IMR-90 (cell line): ENCODE data around the gene CCDC77. TPM values are rescaled to one million over a fixed set of nuclear protein-coding genes. Genes with fewer than 3 reads are reported as not detected.

Experiments
- ATAC-seq: fragments of 200-7000 bp; cut with Tn5 transposase; 2 replicates; pipeline ENCODE4 v1.9.1; 2020; ENCODE audit warnings: low read depth, mild to moderate bottlenecking, moderate library complexity
- BruUV-seq: library from RNA; stranded (reverse); fragments of 400-500 nt; replicated peaks from 2 replicates; lab custom pipeline; 2021; lab: Mats Ljungman, UMichigan
- CTCF ChIA-PET: fragments of 300-600 bp; formaldehyde crosslinking; extraction: SDS; loops from one replicate; lab custom pipeline; 2021; ENCODE audit warnings: antibody characterized with exemption; lab: Yijun Ruan, JAX
- POLR2A ChIA-PET: fragments of 300-600 bp; sonication (Branson Sonifier 250); formaldehyde crosslinking; loops from one replicate; lab custom pipeline; 2022; ENCODE audit warnings: antibody characterized with exemption; ENCODE audit not compliant: unreplicated experiment; lab: Charles Lee
- DNase-seq: peaks from one replicate; pipeline ENCODE4 v3.0.0; 2013
- H2AFZ ChIP-seq: replicated peaks from 2 replicates; pipeline ENCODE3; 2013; ENCODE audit warnings: low read length, mild to moderate bottlenecking; ENCODE audit not compliant: poor library complexity
- H2AK5ac ChIP-seq: 2 replicates; pipeline ENCODE4 v1.6.1; 2013; ENCODE audit warnings: low read depth, low read length, inconsistent platforms
- H2AK9ac ChIP-seq: replicated peaks from 2 replicates; pipeline ENCODE3; 2013; ENCODE audit warnings: mild to moderate bottlenecking, low read depth, low read length, moderate library complexity; ENCODE audit not compliant: poor library complexity
- H2BK120ac ChIP-seq: 2 replicates; pipeline ENCODE4 v1.6.1; 2013; ENCODE audit warnings: low read depth, low read length, inconsistent platforms
- H2BK15ac ChIP-seq: 3 replicates; pipeline ENCODE4 v1.6.1; 2013; ENCODE audit warnings: low read depth, low read length, inconsistent platforms
- H2BK20ac ChIP-seq: 2 replicates; pipeline ENCODE4 v1.6.1; 2013; ENCODE audit warnings: low read depth, mild to moderate bottlenecking, inconsistent platforms, low read length, moderate library complexity
- H2BK5ac ChIP-seq: 2 replicates; pipeline ENCODE4 v1.6.1; 2013; ENCODE audit warnings: mild to moderate bottlenecking, low read depth, low read length, inconsistent platforms; ENCODE audit not compliant: poor library complexity, severe bottlenecking
- H3K14ac ChIP-seq: replicated peaks from 2 replicates; pipeline ENCODE4 v1.6.1; 2013; ENCODE audit warnings: low read depth, low read length, inconsistent platforms
- H3K18ac ChIP-seq: 2 replicates; pipeline ENCODE4 v1.6.1; 2013; ENCODE audit warnings: low read depth, low read length, control low read depth
- H3K23ac ChIP-seq: 2 replicates; pipeline ENCODE4 v1.6.1; 2013; ENCODE audit warnings: low read depth, low read length, inconsistent platforms
- H3K27ac ChIP-seq: 2 replicates; pipeline ENCODE4 v1.5.1; 2013; ENCODE audit warnings: mild to moderate bottlenecking, control low read depth, low read length; ENCODE audit not compliant: insufficient read depth
- H3K27me3 ChIP-seq: 2 replicates; pipeline ENCODE4 v1.6.1; 2013; ENCODE audit warnings: low read length; ENCODE audit not compliant: control insufficient read depth, insufficient read depth
- H3K36me3 ChIP-seq: 2 replicates; pipeline ENCODE4 v1.6.1; 2013; ENCODE audit warnings: low read length, mixed read lengths; ENCODE audit not compliant: control insufficient read depth, insufficient read depth
- H3K4ac ChIP-seq: 2 replicates; pipeline ENCODE4 v1.6.1; 2013; ENCODE audit warnings: low read depth, low read length, inconsistent platforms
- H3K4me1 ChIP-seq: 2 replicates; pipeline ENCODE4 v1.6.1; 2013; ENCODE audit warnings: low read length, mixed read lengths; ENCODE audit not compliant: control insufficient read depth, insufficient read depth
- H3K4me2 ChIP-seq: 2 replicates; pipeline ENCODE4 v1.6.1; 2013; ENCODE audit warnings: low read depth, mild to moderate bottlenecking, control low read depth, low read length, moderate library complexity
- H3K4me3 ChIP-seq: 2 replicates; pipeline ENCODE4 v1.5.1; 2013; ENCODE audit warnings: low read depth, mild to moderate bottlenecking, control low read depth, low read length, moderate library complexity; ENCODE audit not compliant: insufficient read depth
- H3K56ac ChIP-seq: 2 replicates; pipeline ENCODE4 v1.6.1; 2013; ENCODE audit warnings: low read length, inconsistent platforms; ENCODE audit not compliant: insufficient read depth; ENCODE audit errors: extremely low read depth
- H3K79me1 ChIP-seq, 2 experiments: 2 replicates each; pipeline ENCODE4 v1.6.1; 2013; ENCODE audit warnings: low read length in 2 of 2, inconsistent platforms in 1 of 2, low read depth in 1 of 2
- H3K9ac ChIP-seq: 2 replicates; pipeline ENCODE4 v1.6.1; 2013; ENCODE audit warnings: low read depth, low read length, control low read depth
- H3K9me1 ChIP-seq: 2 replicates; pipeline ENCODE4 v1.6.1; 2013; ENCODE audit warnings: low read length, inconsistent platforms; ENCODE audit not compliant: insufficient read depth
- H3K9me3 ChIP-seq: 2 replicates; pipeline ENCODE4 v1.6.1; 2013; ENCODE audit warnings: low read length; ENCODE audit not compliant: control insufficient read depth, insufficient read depth
- H4K20me1 ChIP-seq: 2 replicates; pipeline ENCODE4 v1.6.1; 2013; ENCODE audit warnings: low read length, inconsistent platforms; ENCODE audit not compliant: insufficient read depth
- H4K5ac ChIP-seq: 2 replicates; pipeline ENCODE4 v1.6.1; 2013; ENCODE audit warnings: mild to moderate bottlenecking, low read depth, low read length, control low read depth
- H4K8ac ChIP-seq, 2 experiments: 2 replicates each; pipeline ENCODE4 v1.6.1; 2013; ENCODE audit warnings: low read depth in 2 of 2, low read length in 2 of 2, control low read depth in 1 of 2, inconsistent platforms in 1 of 2
- H4K91ac ChIP-seq: 2 replicates; pipeline ENCODE4 v1.6.1; 2013; ENCODE audit warnings: low read depth, low read length, inconsistent platforms; ENCODE audit not compliant: insufficient read depth
- BHLHE40 ChIP-seq: fragments of 150-350 bp; IDR thresholded peaks from 2 replicates; pipeline ENCODE4 v1.6.1; 2016; ENCODE audit warnings: mild to moderate bottlenecking, low read depth, low read length
- CHD1 ChIP-seq: IDR thresholded peaks from 2 replicates; pipeline ENCODE4 v1.6.1; 2012; ENCODE audit warnings: low read depth, low read length, improper control_type of control experiment
- ELK1 ChIP-seq: fragments of 150-350 bp; IDR thresholded peaks from 2 replicates; pipeline ENCODE4 v1.6.1; 2016; ENCODE audit warnings: low read depth, mild to moderate bottlenecking, low read length, moderate library complexity, borderline replicate concordance
- FOS ChIP-seq: fragments of 150-350 bp; IDR thresholded peaks from 2 replicates; pipeline ENCODE4 v1.6.1; 2016; ENCODE audit warnings: low read depth, low read length
- MAZ ChIP-seq: IDR thresholded peaks from 2 replicates; pipeline ENCODE4 v1.6.1; 2012; ENCODE audit warnings: low read depth, mild to moderate bottlenecking, low read length, improper control_type of control experiment, moderate library complexity, borderline replicate concordance
- MXI1 ChIP-seq: IDR thresholded peaks from 2 replicates; pipeline ENCODE4 v1.6.1; 2012; ENCODE audit warnings: low read depth, mild to moderate bottlenecking, low read length, moderate library complexity, borderline replicate concordance
- NFE2L2 ChIP-seq: fragments of 150-350 bp; IDR thresholded peaks from 2 replicates; pipeline ENCODE4 v1.6.1; 2016; ENCODE audit warnings: low read depth, mild to moderate bottlenecking, low read length
- POLR2A ChIP-seq: IDR thresholded peaks from 2 replicates; pipeline ENCODE4 v1.6.1; 2012; ENCODE audit warnings: mild to moderate bottlenecking, low read depth, low read length
- RAD21 ChIP-seq: IDR thresholded peaks from 2 replicates; pipeline ENCODE4 v1.6.1; 2012; ENCODE audit warnings: low read length, improper control_type of control experiment
- USF2 ChIP-seq: fragments of 150-350 bp; IDR thresholded peaks from 2 replicates; pipeline ENCODE4 v1.6.1; 2017; ENCODE audit warnings: mild to moderate bottlenecking, antibody characterized with exemption, low read length, low read depth
- WGBS, 2 experiments: methylation state at CpG; one replicate each; pipeline versions ENCODE4 v1.1.5 to v1.1.7; 2013; ENCODE audit warnings: missing lambda C conversion rate in 2 of 2; ENCODE audit not compliant: insufficient read length in 1 of 2; ENCODE audit errors: extremely low coverage in 2 of 2; 5-methylcytosine and 5-hydroxymethylcytosine counted together
- dilution Hi-C: fragments of 300-500 bp; cut with HindIII; formaldehyde crosslinking; loops from one replicate; pipeline ENCODE4 v1.14.3; 2018; ENCODE audit warnings: low sequenced_read_pairs; ENCODE audit not compliant: unreplicated experiment
- in situ Hi-C: fragments of 300-500 bp; cut with MboI; formaldehyde crosslinking; loops from 3 replicates; pipeline ENCODE4 v1.14.3; 2019; ENCODE audit warnings: low sequenced_read_pairs, inconsistent platforms, mixed read lengths
- intact Hi-C: fragments of 100-400 bp; cut with micrococcal nuclease; formaldehyde crosslinking; loops from 2 replicates; pipeline ENCODE4 v1.10.0; 2022
- polyA plus RNA-seq, 3 experiments: library from polyadenylated mRNA; depleted of rRNA; stranded (reverse); fragments of >200 nt; gene quantifications; 2 replicates each; pipeline ENCODE4 v1.2.3, GENCODE V29; 2012; ENCODE audit warnings: low replicate concordance in 1 of 3
- total RNA-seq: library from RNA; depleted of rRNA; stranded (reverse); fragments of >200 nt; gene quantifications from 2 replicates; pipeline ENCODE4 v1.2.3, GENCODE V29; 2012

CCDC77 gene
- total and polyA plus RNA-seq, 2 of the 4 experiments (the other 2 are of a cell fraction) = 6.6 to 7.2 TPM

- Histone ChIP-seq H3K4me3 (no peak overlapping the region), H2AK9ac (no peak overlapping the region), H2BK120ac (no peak overlapping the region), H3K27me3 (peaks cover 75% of the 10 kb centered on the region), H2BK15ac (no peak overlapping the region), H3K4ac (no peak overlapping the region), H3K18ac (no peak overlapping the region), H2AFZ (no peak overlapping the region), H4K20me1 (0 out of 2 replicates have a peak, but pooled peaks cover 2% of the 10 kb centered on the region), H3K23ac (no peak overlapping the region), H3K9me3 (no peaks in the 10 kb centered on the region; the same call in 1 of the 2 replicates), H2AK5ac (no peak overlapping the region), H3K56ac (no peak overlapping the region), H3K79me1 (no peaks in the 10 kb centered on the region), H3K4me2 (no peak overlapping the region), H3K4me1 (peaks cover 2% of the 10 kb centered on the region; the same call in 1 of the 2 replicates), H3K9ac (no peak overlapping the region), H3K14ac (no peak overlapping the region), H3K36me3 (no peaks in the 10 kb centered on the region), H2BK5ac (no peak overlapping the region), H3K9me1 (no peaks in the 10 kb centered on the region), H3K27ac (no peak overlapping the region), H4K5ac (no peak overlapping the region), H2BK20ac (no peak overlapping the region), H4K91ac (no peak overlapping the region), H4K8ac (no peak overlapping the region)
- no CpG with 5 or more reads among the region's 6 CpGs for WGBS, 2 experiments
- dilution Hi-C loops = no loop called here
- POLR2A ChIA-PET = no interaction called here
- intact Hi-C loops = no loop called here
- TF ChIP-seq NFE2L2 (no peak), BHLHE40 (no peak), FOS (no peak), POLR2A (no peak), ELK1 (no peak), MXI1 (no peak), MAZ (no peak), RAD21 (no peak), CHD1 (no peak), USF2 (no peak)
- ATAC-seq = no peak
- no TSS peak for BruUV-seq
- CTCF ChIA-PET = interaction anchor here (1.3 kb wide), 1 partner anchor 11 kb away, joined by 3 read pairs; no protein-coding TSS in a partner anchor
- DNase-seq = no peak
- in situ Hi-C loops = no loop called here
Measured at GRCh38 chr12:462936-463705, 61.7 kb downstream of the CCDC77 start.
